ENCODE measurements around the gene BCAR1.
"Not testable (repeated sequence)": the region's sequence is repeated elsewhere in the genome, so short reads cannot be mapped to it uniquely, and the experiment has no call there.

Gene BCAR1

DNA sequence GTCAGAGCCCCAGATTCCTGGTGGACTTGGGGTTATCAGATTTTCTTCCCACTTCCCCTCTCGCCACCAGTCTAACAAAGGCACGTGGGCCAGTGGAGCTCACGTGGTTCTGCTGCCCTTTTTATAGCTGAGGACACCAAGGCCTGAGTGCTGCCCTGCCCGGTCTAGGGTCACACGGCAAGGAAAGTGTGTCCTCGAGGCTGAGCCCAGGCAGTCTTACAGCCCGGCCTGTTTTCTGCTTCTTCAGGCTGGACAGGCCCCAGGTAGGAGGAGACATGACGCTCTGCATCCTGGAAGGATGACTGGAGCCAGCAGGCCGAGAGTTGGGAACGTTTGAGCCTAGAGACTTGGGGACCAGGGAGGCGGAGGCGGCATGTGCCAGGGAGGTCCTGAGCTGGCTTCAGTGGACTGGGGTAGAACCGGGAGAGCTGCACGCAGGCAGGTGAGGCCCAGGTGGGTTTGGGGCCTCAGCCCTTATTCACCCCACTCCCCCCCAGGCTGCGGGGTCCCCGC lies 29.1 kb downstream of the BCAR1 start:
- no peak for DNase-seq

DNA sequence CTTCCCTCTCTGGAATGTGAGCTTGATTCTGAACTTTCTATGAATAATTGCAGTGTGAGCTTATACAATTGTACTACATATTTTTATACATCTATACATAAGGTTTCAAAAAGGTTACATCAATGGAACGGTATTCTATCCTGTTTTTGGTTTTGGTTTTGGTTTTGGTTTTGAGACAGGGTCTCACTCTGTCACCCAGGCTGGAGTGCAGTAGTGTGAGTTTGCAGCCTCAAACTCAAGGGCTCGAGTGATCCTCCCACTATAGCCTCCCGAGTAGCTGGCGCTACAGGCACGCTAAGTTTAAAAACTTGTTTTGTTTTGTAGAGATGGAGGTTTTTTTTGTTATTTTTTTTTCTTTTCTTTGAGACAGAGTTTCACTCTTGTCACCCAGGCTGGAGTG lies 31.6 kb downstream of the BCAR1 start:
- no peak for DNase-seq

DNA sequence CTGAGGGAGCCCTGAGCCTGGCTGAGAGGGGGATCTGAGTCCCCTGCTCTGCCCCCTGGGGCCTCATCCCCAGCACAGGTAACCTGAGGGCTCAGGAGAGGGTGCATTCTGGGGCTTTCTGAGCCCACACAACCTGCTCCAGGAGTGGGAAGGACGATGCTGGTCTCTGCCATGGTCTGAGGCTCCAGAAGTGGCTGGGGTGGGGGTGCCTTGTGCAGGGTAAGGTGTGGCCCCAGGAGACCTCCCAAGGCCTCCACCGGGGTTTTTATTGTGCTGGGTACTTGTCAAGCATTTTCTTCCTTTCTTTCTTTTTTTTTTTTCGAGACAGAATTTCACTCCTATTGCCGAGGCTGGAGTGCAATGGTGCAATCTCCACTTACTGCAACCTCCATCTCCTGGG lies 32.3 kb downstream of the BCAR1 start:
- DNase-seq, result no peak

DNA sequence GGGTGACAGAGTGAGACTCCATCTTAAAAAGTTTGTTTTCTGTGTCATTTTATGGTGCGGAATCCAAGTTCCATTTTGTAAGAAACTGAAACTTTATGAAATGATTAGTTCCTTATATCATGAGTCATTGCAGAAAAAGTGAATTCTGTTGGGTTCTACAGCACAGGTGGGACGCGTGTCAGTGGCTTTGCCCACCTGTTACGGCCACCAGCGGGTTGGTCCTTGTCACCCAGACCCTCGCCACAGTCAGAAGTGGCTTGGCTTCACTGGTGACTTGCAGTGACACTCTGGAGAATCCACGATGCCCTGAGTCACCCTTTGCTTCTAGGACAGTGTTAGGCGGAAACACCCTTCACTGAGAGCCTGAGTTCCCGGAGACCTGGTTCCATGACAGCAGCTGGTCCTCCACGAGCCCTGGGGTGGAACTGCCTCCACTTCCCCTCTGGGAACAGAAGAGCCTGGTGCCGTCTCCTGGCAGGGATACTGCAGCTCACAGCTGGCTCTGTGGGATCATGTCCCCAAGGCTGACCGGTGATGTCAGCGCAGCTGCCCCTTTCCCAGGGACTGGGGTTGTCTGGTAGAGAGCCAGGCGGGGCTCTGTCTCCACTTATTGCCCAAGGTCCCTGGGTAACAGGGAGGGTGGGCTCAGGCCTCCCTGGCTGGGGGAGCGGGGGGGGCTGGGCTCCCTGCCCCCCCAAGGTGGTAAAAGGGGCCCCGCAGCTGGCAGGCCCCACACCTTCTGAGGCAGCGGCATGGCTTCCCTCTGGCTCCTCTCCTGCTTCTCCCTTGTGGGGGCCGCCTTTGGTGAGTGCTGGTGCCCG lies 33.0 kb downstream of the BCAR1 start, which contains the start of gene CTRB1:
CTRB1 (plus strand) TSS at position 733 of the 821 bp plus-strand sequence; CDS start at position 753, 20 bp downstream.
- no peak for DNase-seq

DNA sequence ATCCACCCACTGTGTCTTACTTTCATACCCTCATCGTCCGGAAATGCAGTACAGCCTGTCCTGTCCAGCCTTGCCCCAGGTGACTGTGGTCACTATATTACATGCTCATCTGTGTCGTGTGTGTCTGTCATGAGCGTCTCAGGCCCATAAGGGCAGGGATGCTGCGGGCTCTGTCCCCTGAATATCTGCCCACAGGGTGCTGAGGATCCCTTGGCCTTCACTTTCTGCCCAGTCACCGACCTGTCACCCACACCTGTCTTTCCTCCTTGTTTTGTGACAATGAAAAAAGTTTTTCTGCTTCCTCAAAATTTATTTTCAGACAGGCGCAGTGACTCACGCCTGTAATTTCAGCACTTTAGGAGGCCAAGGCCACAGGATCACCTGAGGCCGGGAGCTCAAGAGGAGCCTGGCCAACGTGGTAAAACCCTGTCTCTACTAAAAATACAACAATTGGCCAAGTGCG lies 34.0 kb downstream of the BCAR1 start:
- no peak for DNase-seq

DNA sequence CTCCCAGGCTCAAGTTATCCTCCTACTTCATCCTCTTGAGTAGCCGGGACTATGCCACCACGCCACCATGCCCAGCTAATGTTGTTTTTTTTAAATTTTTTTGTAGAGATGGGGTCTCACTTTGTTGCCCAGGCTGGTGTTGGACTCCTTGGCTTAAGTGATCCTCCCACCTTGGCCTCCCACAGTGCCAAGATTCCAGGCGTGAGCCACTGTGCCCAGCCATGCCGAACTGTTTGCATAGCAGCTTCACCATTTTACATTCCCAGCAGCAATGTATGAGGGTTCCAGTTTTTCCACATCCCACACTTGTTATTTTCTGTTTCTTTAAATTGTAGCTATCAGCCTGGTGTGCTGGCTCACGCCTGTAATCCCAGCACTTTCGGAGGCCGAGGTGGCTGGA lies 34.8 kb downstream of the BCAR1 start:
- DNase-seq, result no peak

DNA sequence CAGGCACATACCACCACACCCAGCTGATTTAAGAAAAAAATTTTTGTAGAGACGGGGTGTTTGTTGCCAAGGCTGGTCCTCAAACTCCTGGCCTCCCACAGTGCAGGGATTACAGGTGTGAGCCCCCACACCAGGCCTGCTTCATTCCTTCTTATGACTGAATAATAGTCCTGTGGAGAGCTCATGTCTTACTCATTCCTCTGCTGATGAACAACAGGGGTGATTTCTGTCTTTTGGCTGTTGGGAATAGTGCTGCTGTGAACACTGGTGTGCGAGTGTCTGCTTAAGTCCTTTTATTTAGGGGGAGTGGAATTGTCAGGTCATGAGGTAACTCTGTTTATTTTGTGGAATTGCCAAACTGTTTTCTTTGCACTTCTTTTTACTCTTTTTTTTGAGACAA lies 35.3 kb downstream of the BCAR1 start:
- no peak for DNase-seq

DNA sequence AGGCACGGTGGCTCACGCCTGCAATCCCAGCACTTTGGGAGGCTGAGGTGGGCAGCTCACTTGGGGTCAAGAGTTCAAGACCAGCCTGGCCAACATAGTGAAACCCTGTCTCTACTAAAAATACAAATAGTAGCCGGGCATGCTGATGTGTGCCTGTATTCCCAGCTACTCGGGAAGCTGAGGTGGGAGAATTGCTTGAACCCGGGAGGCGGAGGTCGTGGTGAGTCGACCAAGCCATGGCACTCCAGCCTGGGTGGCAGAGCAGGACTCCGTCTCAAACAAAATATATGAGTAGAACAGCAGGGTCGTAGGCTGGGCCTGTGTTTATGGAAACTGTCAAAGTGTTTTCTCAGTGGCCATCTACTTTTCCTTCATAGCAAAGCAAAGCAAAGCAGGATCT lies 40.1 kb downstream of the BCAR1 start:
- DNase-seq, result not testable (repeated sequence)

DNA sequence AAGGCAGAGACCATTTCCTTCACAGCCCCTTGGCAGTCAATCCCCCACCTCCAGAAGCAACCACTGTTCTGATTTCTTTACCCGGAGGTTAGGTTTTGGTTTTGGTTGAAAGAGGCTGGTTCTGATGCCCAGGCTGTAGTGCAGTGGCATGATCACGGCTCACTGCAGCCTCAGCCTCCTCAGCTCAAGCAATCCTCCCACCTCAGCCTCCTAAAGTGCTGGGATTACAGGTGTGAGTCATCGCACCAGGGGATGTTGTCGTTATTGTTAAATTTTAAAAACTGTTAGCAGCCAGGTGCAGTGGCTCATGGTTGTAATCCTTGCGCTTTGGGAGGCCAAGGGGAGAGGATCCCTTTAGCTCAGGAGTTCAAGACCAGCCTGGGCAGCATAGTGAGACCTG lies 41.5 kb downstream of the BCAR1 start:
- DNase-seq, result no peak

DNA sequence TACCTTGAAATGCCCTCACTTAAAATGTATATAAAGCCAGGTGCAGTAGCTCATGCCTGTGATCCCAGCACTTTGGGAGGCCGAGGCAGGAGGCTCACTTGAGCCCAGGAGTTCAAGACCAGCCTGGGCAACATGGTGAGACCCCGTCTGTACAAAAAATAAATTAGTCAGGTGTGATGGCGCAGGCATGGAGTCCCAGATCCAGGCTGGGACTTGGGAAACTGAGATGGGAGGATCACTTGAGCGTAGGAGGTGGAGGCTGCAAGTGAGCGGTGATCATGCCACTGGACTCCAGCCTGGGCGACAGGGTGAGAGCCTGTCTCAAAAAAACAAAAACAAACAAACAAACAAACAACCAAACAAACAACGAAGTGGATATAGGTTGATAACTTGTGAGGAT lies 41.9 kb downstream of the BCAR1 start:
- not testable (repeated sequence) for DNase-seq

DNA sequence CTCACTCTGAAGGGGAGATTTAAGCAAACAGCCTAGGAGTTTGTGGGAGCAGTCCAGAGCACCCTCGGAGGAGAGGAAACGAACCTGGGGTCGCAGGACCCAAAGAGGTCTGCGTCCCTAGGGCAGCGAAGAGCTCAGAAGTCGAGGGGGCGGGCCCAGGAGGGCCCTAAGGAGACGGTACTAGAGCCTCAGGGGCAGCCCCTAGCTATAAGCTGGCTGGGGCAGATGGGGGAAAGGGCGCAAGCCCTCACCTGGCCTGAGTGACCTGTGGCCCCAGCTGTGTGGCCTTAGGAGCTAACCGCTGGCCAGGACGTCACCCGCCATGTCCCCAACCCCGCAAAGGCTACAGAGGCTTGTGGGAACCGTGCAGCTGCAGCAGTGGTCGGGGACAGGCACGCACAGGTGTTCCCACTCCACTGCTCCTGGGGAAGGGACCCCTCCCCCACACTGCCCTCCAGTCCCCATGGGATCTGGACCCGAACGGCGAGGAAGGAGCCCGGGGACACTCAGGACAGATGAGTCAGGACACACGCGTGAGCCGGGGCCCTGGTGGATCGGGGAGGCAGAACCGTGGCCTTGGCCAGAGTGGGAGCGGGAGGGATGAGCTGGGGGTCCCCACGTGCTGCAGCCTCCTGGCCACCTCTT lies 42.4 kb downstream of the BCAR1 start:
- DNase-seq, result no peak

DNA sequence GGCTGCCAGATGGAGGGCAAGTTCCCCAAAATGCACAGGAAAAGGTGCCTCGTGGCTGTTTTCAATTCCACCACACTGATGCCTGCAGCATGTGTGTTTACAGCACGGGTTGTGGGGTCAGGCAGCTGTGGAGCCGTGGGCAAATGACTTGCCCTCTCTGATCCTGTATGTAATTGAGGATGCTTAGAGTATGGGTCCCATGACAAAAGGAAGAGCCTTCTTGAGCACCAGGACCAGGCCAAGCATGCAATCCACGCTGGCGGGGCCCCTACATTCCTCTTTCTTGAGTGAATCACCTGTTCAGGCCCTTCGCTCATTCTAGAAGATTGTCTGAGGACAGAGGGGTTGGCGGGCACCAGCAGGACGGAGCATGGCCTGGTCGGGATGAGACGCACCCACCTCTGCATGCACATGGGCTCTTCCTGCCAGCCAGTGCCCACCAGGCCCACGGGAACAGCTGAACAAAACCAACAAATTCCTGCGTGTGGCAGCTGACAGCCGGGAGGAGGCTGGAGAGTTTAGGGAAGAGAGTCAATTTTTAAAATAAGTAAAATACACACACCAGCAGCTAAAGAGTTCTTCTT lies 43.1 kb downstream of the BCAR1 start:
- no peak for DNase-seq

DNA sequence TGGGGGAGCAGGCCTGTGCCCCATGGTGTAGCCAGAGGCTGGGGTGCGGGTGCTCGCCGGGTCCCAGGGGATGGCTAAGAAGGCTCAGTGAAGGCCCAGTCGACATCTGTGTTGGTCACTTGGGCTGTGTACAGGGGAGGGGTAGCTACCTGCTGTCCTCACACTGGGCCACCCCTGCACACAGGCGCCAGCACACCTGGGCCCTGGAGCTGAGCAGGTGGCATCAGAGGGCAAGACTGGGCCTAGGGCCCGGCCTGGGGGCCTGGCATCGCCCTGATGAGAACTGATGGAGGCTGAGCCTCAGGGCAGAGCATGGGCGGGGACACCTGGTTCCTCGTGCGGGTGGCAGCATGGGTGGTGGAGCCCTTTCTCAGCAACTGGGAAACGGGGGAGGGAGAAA lies 43.6 kb downstream of the BCAR1 start:
- DNase-seq, result no peak

DNA sequence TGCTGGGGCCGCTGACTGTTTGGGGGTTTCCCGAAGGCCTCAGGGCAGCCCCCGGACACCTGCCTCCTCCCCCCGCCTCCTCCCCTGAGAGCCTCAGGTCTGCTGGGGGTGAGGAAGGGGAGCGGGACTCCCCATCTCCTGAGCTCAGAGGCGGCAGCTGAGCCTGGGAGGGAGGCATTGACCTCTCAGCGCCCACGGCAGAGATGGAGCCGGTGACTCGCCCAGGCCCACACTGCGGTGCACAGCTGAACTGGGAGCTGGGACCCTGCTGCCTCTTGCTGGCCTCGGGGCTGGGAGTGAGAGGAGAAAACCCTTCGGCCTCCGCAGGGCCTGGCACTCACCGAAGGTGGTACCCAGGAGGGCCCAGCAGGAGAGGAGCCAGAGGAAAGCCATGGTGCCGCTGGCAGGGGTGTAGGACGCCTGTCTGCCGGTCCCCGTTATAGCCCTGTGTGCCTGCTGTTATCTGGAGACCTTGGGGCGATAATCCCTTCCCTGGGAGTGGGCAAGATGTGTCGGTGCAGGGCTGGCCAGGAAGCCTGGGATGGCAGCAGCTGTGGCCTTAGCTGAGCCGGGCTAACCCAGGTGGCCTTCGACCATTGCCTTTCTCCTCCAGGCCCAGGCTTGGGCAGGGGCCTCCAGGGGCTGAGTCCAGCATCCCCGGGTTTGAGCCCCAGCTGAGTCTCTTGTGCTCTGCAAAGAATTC lies 44.5 kb downstream of the BCAR1 start, which contains the start of gene CTRB2:
CTRB2 (minus strand) TSS at position 413 of the 703 bp plus-strand sequence; CDS start at position 393, 20 bp downstream.
- DNase-seq, result no peak

DNA sequence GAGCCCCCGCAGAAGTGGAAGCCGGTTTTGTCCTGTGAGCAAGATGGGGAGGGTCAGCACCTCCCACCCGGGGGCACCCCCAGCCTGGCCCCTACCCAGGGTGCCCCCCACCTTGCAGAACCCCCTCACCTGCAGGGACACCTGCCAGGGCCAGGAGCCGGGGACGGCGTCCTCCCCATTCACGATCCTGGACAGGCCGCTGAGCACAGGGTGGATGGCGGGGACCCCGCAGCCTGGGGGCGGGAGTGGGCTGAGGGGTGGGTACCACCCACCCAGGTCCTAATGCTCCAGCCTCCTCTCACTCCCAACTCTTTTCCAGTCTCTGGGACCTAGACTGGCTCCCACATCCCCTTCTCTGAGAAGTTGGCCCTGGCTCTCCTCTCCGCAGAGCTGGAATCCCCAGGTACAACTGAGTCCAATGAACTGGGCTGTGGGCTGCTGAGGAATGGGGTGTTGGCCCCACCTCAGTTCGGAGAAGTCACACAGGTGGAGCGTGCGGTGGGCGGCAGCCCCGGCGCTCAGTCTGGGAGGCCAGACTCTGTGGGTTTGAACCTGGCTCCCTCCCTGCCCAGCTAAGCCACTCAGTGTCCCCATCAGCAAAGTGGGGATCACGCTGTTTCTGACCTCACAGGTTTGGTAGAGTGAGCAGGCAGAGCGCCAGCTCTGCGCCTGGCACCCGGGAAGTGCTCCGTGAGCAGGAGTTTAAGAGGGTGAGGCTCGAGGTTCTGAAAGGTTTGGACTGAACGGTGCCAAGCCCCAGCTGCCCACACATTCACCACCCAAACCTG lies 45.3 kb downstream of the BCAR1 start:
- DNase-seq, result not testable (repeated sequence)

DNA sequence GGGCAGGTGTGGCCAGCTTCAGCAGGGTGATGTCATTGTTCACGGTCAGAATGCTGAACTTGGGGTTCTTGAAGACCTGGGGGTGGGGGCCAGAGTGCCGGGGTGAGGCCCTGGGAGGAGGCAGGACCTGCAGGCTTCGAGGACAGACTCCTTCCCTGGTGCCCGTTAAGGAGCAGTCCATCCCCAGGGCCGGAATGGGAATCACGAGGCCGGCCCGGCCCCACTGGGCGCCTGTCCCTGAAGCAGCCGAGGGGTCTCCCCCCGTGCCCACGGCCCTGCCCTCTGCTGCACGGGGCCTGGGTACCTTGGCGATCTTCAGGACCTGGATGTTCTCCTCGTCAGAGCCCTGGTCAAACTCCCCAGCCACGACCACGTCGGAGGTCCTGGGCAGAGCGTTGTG lies 46.0 kb downstream of the BCAR1 start:
- DNase-seq, result not testable (repeated sequence)

DNA sequence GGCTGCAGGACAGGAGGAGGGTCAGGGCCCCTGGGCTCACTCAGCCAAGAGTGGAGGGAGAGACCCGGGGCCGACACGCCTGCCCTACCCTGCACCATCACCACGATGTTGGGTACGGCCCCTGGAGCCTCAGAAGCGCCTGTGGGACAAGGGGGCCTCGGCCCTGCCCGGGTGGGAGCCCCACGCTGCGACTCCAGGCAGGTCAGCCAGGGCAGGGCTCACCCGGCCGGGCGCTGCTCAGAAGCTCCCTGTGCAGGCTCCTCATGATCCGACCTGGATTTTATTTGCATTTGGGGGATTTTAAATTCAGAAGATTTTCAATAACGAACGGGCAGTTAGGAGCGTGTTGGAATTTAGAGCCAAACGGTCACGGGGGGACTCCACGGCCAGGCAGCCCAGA lies 46.5 kb downstream of the BCAR1 start:
- DNase-seq, result not testable (repeated sequence)

DNA sequence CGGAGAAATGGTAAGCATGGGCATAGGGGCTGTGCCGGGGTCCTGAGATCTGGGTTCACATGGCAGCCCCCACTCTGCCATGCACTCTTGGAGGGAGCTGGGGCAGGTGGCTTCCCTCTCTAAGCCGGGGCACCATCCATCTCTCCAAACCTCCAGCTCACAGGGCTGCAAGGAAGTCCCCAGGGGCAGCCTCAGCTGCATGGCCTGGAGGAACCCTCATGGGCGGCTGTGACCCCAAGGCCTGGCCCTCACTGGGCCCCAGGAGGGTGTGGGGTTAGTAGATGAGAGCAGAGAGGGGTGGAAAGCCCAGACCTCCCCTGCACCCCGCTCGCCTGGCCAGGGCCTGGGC lies 47.0 kb downstream of the BCAR1 start:
- DNase-seq, result no peak

DNA sequence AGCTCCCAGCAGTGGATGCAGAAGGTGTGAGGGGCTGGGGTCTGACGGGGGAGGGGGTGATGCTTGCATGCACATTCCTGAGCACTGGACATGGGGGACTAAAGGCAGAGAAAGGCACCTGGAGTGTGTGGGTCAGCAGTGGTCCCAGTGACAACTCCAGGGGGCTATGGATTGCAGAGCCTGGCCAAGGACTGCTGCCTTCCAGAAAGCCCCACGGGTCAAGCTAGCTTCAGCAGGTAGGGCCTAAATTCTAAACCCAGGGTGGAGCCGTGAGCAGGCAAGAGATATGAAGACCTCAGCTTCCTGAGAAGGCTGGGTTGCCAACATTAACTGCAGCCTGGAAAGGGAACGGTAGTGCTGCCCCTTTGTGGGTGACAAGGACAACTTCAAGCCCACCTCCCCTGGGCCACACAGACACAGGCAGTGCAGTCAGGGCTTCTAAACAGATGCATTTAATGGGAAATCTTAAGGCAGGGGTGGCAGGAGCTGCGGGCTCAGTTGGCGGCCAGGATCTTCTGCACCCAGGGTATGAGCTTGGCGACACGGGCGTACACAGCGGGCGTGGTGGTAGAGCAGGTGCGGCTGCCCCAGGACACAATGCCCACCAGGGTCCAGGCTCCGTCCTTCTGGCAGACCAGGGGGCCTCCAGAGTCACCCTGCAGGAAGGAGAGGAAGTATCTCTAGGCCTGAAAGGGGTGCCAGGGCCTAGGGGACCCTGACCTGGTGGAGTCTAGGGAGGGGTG lies 47.6 kb downstream of the BCAR1 start:
- DNase-seq, result no peak

DNA sequence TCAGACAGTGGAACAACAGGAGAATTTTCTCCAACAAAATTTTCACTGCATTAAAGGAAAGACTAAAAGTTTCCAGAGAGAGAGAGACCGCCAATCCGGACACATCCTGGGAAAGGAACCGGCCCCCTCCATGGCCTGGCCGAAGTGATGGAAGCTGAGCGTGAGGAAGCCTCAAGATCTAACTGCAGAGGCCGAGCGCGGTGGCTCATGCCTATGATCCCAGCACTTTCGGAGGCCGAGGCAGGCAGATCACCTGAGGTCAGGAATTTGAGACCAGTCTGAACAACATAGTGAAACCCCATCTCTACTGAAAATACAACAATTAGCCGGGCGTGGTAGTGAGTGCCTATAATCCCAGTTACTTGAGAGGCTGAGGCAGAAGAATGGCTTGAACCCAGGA lies 48.3 kb downstream of the BCAR1 start:
- DNase-seq, result no peak

DNA sequence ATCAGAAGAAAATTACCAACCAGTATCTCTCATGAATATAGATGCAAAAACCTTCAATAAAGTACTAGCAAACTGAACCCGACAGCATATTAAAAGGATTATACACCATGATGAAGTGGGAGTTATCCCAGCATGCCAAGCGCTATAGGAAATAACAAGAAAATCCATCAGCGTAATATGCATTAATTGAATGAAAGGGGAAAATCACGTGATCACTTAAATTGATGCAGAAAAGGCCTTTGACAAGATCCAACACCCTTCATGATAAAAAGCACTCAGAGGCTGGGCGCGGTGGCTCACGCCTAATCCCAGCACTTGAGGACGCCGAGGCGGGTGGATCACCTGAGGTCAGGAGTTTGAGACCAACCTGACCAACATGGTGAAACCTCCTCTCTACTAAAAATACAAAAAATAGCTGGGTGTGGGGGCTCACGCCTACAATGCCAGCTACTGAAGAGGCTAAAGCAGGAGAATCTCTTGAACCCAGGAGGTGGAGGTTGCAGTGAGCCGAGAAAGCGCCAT lies 49.3 kb downstream of the BCAR1 start:
- DNase-seq, result no peak
